Measurements from ENCODE around the gene GALNT1.

- no peak for TF ChIP-seq CTCF (IDR thresholded peaks at IDR 0.05)
- no peak for TF ChIP-seq POLR2A (IDR thresholded peaks at IDR 0.05)
Observed at GRCh38 chr18:35682281-35682867, 100.8 kb downstream of the GALNT1 start.

Data from testis (tissue), 2 donors.